A549 (cell line): ENCODE measurements around the gene UBE2E2. TPM values are rescaled to one million over a fixed set of nuclear protein-coding genes. Genes with fewer than 3 reads are reported as not detected.

ENCODE experiments used
- ATAC-seq, 2 experiments: fragments of 200-7000 bp in 1 of 2; fragments of >200 bp in 1 of 2; cut with Nextera tagmentation in 1 of 2; cut with Tn5 transposase in 1 of 2; 3 replicates each; pipeline versions ENCODE4 v1.8.0 to v1.9.1; 2018 to 2020; ENCODE audit warnings: mild to moderate bottlenecking in 1 of 2, moderate library complexity in 1 of 2
- CTCF ChIA-PET: fragments of 300-600 bp; sonication (Branson Sonifier 250); formaldehyde crosslinking; extraction: SDS; loops from one replicate; lab custom pipeline; 2021; ENCODE audit warnings: antibody characterized with exemption, inconsistent platforms; lab: Yijun Ruan, JAX
- POLR2A ChIA-PET: fragments of 350-600 bp; formaldehyde crosslinking; extraction: SDS; loops from one replicate; lab custom pipeline; 2021; ENCODE audit warnings: antibody characterized with exemption, inconsistent platforms; lab: Yijun Ruan, JAX
- DNase-seq, 2 experiments: peaks; one replicate each; pipeline versions ENCODE4 v3.0.0 to v3.0.0-alpha.2; 2011 to 2016; ENCODE audit warnings: low read depth in 1 of 2, low spot score in 1 of 2
- FAIRE-seq: peaks from 2 replicates; lab custom pipeline; 2011; peaks lifted over from hg19 to GRCh38; lab: Jason Lieb, UNC
- H3K27ac ChIP-seq, 2 experiments: fragments of >200 bp; sonication (Bioruptor Twin); formaldehyde crosslinking; 3 replicates each; pipeline ENCODE4 v1.5.1; 2016 to 2017
- H3K4me1 ChIP-seq: fragments of >200 bp; sonication (Bioruptor Twin); formaldehyde crosslinking; 3 replicates; pipeline ENCODE4 v1.6.1; 2016
- H3K4me2 ChIP-seq: fragments of >200 bp; sonication (Bioruptor Twin); formaldehyde crosslinking; 3 replicates; pipeline ENCODE4 v1.6.1; 2016
- H3K4me3 ChIP-seq: fragments of >200 bp; sonication (Bioruptor Twin); formaldehyde crosslinking; 3 replicates; pipeline ENCODE4 v1.5.1; 2016
- H3K9me3 ChIP-seq: fragments of >200 bp; sonication (Bioruptor Twin); formaldehyde crosslinking; 3 replicates; pipeline ENCODE4 v1.6.1; 2016
- BCL3 ChIP-seq: fragments of >200 bp; sonication (Bioruptor Twin); formaldehyde crosslinking; IDR thresholded peaks from 3 replicates; pipeline ENCODE4 v1.6.1; 2016
- BHLHE40 ChIP-seq: IDR thresholded peaks from 2 replicates; pipeline ENCODE4 v1.6.1; 2012; ENCODE audit warnings: low read depth, low read length, inconsistent platforms
- CBX2 ChIP-seq: fragments of 200-600 bp; sonication (generic); IDR thresholded peaks from 2 replicates; pipeline ENCODE4 v1.6.1; 2016; ENCODE audit warnings: low read depth, mild to moderate bottlenecking, borderline replicate concordance
- CHD2 ChIP-seq: fragments of 150-350 bp; IDR thresholded peaks from 2 replicates; pipeline ENCODE4 v1.6.1; 2014; ENCODE audit warnings: low read length; ENCODE audit not compliant: partially characterized antibody
- E2F6 ChIP-seq: IDR thresholded peaks from 2 replicates; pipeline ENCODE4 v1.6.1; 2012; ENCODE audit warnings: low read depth, borderline replicate concordance
- ESRRA ChIP-seq: fragments of 150-350 bp; IDR thresholded peaks from 2 replicates; pipeline ENCODE4 v1.6.1; 2014; ENCODE audit warnings: mild to moderate bottlenecking, low read length, borderline replicate concordance
- FOXS1 ChIP-seq: fragments of 250-450 bp; sonication (Bioruptor Pico); IDR thresholded peaks from 2 replicates; pipeline ENCODE4 v1.5.0; 2020; ENCODE audit warnings: mild to moderate bottlenecking, moderate library complexity
- HDAC2 ChIP-seq: fragments of 200-600 bp; sonication (generic); IDR thresholded peaks from 2 replicates; pipeline ENCODE4 v1.6.1; 2016
- HES2 ChIP-seq: fragments of >200 bp; sonication (Bioruptor Twin); formaldehyde crosslinking; IDR thresholded peaks from 2 replicates; pipeline ENCODE4 v1.6.1; 2016
- HEYL ChIP-seq: fragments of 250-450 bp; sonication (Bioruptor Pico); IDR thresholded peaks from 2 replicates; pipeline ENCODE4 v1.8.0; 2021; ENCODE audit warnings: mild to moderate bottlenecking, moderate library complexity
- KDM1A ChIP-seq: fragments of 200-600 bp; sonication (generic); IDR thresholded peaks from 2 replicates; pipeline ENCODE4 v1.6.1; 2016; ENCODE audit warnings: low read depth, mild to moderate bottlenecking
- KDM5A ChIP-seq: fragments of 200-600 bp; sonication (generic); IDR thresholded peaks from 2 replicates; pipeline ENCODE4 v1.6.1; 2016; ENCODE audit warnings: antibody characterized with exemption, mild to moderate bottlenecking
- MAFK ChIP-seq: fragments of 450-650 bp; IDR thresholded peaks from 2 replicates; pipeline ENCODE4 v1.6.1; 2014; ENCODE audit not compliant: partially characterized antibody
- MAX ChIP-seq: IDR thresholded peaks from 2 replicates; pipeline ENCODE4 v1.6.1; 2012
- NPAS2 ChIP-seq: fragments of 250-450 bp; sonication (Bioruptor Pico); IDR thresholded peaks from 2 replicates; pipeline ENCODE4 v1.8.0; 2022; ENCODE audit warnings: mild to moderate bottlenecking, moderate library complexity, borderline replicate concordance
- NR3C1 ChIP-seq: fragments of >200 bp; sonication (Bioruptor Twin); formaldehyde crosslinking; IDR thresholded peaks from 3 replicates; pipeline ENCODE4 v1.6.1; 2017
- PBX3 ChIP-seq: IDR thresholded peaks from 2 replicates; pipeline ENCODE4 v1.6.1; 2012
- POLR2AphosphoS2 ChIP-seq: conservative IDR thresholded peaks from 2 replicates; pipeline ENCODE4 v1.6.1; 2012; ENCODE audit warnings: low read length, improper control_type of control experiment, inconsistent platforms
- ZFP36 ChIP-seq: fragments of 450-650 bp; IDR thresholded peaks from 2 replicates; pipeline ENCODE4 v1.6.1; 2014; ENCODE audit warnings: borderline replicate concordance; ENCODE audit not compliant: partially characterized antibody
- ZNF302 ChIP-seq: fragments of 250-450 bp; sonication (Bioruptor Pico); IDR thresholded peaks from 2 replicates; pipeline ENCODE4 v1.9.0; 2021; ENCODE audit warnings: inconsistent platforms, mild to moderate bottlenecking, moderate library complexity
- WGBS: methylation state at CpG from one replicate; pipeline ENCODE4 v1.1.6; 2017; ENCODE audit errors: missing lambda C conversion rate; 5-methylcytosine and 5-hydroxymethylcytosine counted together
- polyA plus RNA-seq, 4 experiments: library from polyadenylated mRNA; depleted of rRNA in 3 of 4; stranded (reverse); fragments of >200 nt; fragmentation: RNase III in 1 of 4; extraction: RNeasy Plus Mini Kit Qiagen cat#74134 plus additional on column Dnase treatment in 1 of 4; gene quantifications; 2 replicates in 3 of 4; 3 replicates in 1 of 4; pipeline ENCODE4 v1.2.3, GENCODE V29; 2011 to 2017

UBE2E2 gene
- polyA plus RNA-seq, 2 of the 4 experiments (the other 2 are of a cell fraction) = 28.3 to 56.1 TPM

GRCh38 chr3:23493889-23494288 is 290.8 kb downstream of the UBE2E2 start:
- Histone ChIP-seq H3K4me3 (no peak overlapping the region), H3K4me1 (peaks cover 42% of the 10 kb centered on the region), H3K9me3 (no peaks in the 10 kb centered on the region), H3K4me2 (peak overlapping the region; percentile 25; the same call in 2 of the 3 replicates), H3K27ac (no peak overlapping the region)
- TF ChIP-seq HDAC2 = no peak
- no peak for TF ChIP-seq ZNF302 (CRISPR knock-in tag)
- TF ChIP-seq ESRRA = no peak
- TF ChIP-seq NPAS2 (CRISPR knock-in tag) = no peak
- no peak for TF ChIP-seq POLR2AphosphoS2
- no peak for TF ChIP-seq E2F6
- no peak for TF ChIP-seq PBX3
- no peak for TF ChIP-seq KDM5A
- TF ChIP-seq FOXS1 (CRISPR knock-in tag) = no peak
- TF ChIP-seq MAX = no peak
- no peak for TF ChIP-seq NR3C1
- no peak for TF ChIP-seq ZFP36
- no peak for TF ChIP-seq CBX2
- TF ChIP-seq CHD2 = no peak
- no peak for ATAC-seq
- CTCF ChIA-PET = no interaction called here
- FAIRE-seq = no peak
- DNase-seq = no peak
- POLR2A ChIA-PET = no interaction called here

- DNase-seq (no peak), FAIRE-seq (no peak)
- H3K4me3 ChIP-seq = no peak overlapping the region
- ChIA-PET CTCF (no interaction called here), POLR2A (no interaction called here)
- 86% methylated on average over 1 of the region's 1 CpG for WGBS
- H3K9me3 ChIP-seq = no peaks in the 10 kb centered on the region
- no peak for TF ChIP-seq KDM1A
- TF ChIP-seq, all 56 proteins: peak for 0
- no peak for ATAC-seq
- no peak overlapping the region for H3K27ac ChIP-seq
- H3K4me2 ChIP-seq = no peak overlapping the region
- peaks cover 35% of the 10 kb centered on the region for H3K4me1 ChIP-seq
These were observed 291.8 kb downstream of the UBE2E2 start for GRCh38 chr3:23494967-23495366.

- no peak for DNase-seq
These were observed 292.4 kb downstream of the UBE2E2 start for GRCh38 chr3:23495507-23495906.

More at GRCh38 chr3:23495507-23495906, 292.4 kb downstream of the UBE2E2 start:
- ATAC-seq (no peak), FAIRE-seq (peak; percentile 28)
- H3K9me3 ChIP-seq = no peaks in the 10 kb centered on the region
- CTCF ChIA-PET = no interaction called here
- TF ChIP-seq HEYL (CRISPR knock-in tag) (no peak), HES2 (no peak), BHLHE40 (no peak), NR3C1 (no peak), HDAC2 (no peak), BCL3 (no peak), MAFK (no peak), ZNF302 (CRISPR knock-in tag) (no peak)
- no peak overlapping the region for H3K27ac ChIP-seq
- WGBS = 85% methylated on average over 1 of the region's 1 CpG
- H3K4me2 ChIP-seq = no peak overlapping the region
- POLR2A ChIA-PET = no interaction called here
- no peak overlapping the region for H3K4me3 ChIP-seq
- peaks cover 29% of the 10 kb centered on the region for H3K4me1 ChIP-seq
